ENCODE data around the gene ROR1.

DNA sequence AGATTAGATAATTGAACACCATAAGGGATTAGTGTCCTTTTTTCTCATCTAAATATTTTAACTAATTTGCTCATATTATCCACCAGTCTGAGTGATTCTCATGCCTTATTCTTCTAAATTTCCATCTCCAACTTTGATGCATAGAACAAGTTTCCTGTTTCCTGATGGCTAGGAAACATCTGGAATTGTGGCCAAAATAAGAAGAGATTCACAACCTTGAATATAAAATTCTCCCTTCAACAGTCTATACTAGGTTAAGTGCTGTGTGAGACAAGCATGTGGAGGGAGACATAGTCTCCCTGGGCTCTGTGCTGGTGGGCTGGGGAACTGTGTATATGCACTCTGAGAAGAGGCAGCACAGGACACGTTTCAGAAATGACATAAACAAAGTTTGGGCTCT is 21.6 kb upstream of the ROR1 start:
- TF ChIP-seq RBM22 (optimal IDR thresholded peaks at IDR 0.05; ENCODE audit: low read length) (no peak), KDM1A (CRISPR knock-in tag; IDR thresholded peaks at IDR 0.05) (no peak), TCF12 (IDR thresholded peaks at IDR 0.05) (no peak), TCF12 (CRISPR knock-in tag; IDR thresholded peaks at IDR 0.05) (no peak), POLR2A (IDR thresholded peaks at IDR 0.05; ENCODE audit: insufficient read depth in 1 of 2, low read depth in 2 of 2, low read length in 2 of 2) (no peak), KLF6 (CRISPR knock-in tag; IDR thresholded peaks at IDR 0.05) (no peak), NCOA1 (CRISPR knock-in tag; IDR thresholded peaks at IDR 0.05) (no peak), PTBP1 (IDR thresholded peaks at IDR 0.05; ENCODE audit: low read depth, low read length, poor library complexity, severe bottlenecking) (no peak), HMGA1 (CRISPR knock-in tag; conservative IDR thresholded peaks at IDR 0.05) (no peak), SIN3A (IDR thresholded peaks at IDR 0.05; ENCODE audit: borderline replicate concordance, low read depth, low read length) (no peak), CHD2 (IDR thresholded peaks at IDR 0.05; ENCODE audit: low read depth, low read length) (no peak), JUND (CRISPR knock-in tag; IDR thresholded peaks at IDR 0.05) (no peak), ZNF543 (CRISPR knock-in tag; IDR thresholded peaks at IDR 0.05) (no peak)
- TF ChIP-seq, protein P1, sequence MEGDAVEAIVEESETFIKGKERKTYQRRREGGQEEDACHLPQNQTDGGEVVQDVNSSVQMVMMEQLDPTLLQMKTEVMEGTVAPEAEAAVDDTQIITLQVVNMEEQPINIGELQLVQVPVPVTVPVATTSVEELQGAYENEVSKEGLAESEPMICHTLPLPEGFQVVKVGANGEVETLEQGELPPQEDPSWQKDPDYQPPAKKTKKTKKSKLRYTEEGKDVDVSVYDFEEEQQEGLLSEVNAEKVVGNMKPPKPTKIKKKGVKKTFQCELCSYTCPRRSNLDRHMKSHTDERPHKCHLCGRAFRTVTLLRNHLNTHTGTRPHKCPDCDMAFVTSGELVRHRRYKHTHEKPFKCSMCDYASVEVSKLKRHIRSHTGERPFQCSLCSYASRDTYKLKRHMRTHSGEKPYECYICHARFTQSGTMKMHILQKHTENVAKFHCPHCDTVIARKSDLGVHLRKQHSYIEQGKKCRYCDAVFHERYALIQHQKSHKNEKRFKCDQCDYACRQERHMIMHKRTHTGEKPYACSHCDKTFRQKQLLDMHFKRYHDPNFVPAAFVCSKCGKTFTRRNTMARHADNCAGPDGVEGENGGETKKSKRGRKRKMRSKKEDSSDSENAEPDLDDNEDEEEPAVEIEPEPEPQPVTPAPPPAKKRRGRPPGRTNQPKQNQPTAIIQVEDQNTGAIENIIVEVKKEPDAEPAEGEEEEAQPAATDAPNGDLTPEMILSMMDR (CRISPR knock-in tag; IDR thresholded peaks at IDR 0.05) = no peak
- TF ChIP-seq, protein P2, sequence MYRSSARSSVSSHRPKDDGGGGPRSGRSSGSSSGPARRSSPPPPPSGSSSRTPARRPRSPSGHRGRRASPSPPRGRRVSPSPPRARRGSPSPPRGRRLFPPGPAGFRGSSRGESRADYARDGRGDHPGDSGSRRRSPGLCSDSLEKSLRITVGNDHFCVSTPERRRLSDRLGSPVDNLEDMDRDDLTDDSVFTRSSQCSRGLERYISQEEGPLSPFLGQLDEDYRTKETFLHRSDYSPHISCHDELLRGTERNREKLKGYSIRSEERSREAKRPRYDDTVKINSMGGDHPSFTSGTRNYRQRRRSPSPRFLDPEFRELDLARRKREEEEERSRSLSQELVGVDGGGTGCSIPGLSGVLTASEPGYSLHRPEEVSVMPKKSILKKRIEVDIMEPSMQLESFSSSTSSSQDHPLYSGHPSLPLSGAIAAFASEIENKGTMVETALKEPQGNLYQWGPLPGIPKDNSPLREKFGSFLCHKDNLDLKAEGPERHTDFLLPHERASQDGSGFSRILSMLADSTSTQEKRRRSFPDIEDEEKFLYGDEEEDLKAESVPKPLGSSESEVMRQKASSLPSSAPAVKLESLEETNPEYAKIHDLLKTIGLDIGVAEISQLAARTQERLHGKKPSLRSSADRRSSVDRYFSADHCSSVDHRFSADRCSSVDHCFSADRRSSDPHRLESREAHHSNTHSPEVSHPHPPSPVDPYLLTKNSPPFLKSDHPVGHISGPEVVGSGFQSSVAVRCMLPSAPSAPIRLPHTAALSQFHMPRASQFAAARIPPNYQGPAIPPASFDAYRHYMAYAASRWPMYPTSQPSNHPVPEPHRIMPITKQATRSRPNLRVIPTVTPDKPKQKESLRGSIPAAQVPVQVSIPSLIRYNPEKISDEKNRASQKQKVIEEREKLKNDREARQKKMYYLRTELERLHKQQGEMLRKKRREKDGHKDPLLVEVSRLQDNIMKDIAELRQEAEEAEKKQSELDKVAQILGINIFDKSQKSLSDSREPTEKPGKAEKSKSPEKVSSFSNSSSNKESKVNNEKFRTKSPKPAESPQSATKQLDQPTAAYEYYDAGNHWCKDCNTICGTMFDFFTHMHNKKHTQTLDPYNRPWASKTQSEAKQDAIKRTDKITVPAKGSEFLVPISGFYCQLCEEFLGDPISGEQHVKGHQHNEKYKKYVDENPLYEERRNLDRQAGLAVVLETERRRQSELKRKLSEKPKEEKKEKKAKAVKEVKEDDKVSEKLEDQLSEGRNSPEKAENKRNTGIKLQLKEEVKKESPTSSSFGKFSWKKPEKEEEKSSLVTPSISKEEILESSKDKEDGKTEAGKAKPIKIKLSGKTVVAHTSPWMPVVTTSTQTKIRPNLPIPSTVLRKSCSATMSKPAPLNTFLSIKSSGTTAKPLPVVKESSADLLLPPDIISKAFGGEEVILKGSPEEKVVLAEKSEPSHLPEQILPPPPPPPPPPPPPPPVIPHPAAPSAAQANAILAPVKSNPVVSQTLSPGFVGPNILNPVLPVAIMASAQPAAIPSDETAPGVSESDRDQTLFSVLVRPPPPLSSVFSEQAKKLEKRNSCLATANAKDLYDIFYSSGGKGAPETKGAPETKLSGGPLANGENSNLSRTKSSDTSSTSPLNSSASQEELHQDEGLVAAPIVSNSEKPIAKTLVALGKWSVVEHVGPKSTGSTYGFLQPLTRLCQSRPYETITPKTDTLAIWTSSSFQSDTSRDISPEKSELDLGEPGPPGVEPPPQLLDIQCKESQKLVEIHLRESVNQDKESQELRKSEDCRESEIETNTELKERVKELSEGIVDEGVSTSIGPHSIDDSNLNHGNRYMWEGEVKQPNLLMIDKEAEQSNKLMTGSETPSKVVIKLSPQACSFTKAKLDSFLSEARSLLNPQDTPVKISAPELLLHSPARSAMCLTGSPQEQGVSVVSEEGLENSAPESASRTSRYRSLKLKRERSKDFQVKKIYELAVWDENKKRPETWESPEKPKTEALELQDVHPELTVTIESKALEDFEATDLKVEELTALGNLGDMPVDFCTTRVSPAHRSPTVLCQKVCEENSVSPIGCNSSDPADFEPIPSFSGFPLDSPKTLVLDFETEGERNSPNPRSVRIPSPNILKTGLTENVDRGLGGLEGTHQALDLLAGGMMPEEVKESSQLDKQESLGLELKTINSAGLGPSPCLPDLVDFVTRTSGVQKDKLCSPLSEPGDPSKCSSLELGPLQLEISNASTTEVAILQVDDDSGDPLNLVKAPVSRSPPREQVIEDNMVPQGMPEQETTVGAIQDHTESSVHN (CRISPR knock-in tag; IDR thresholded peaks at IDR 0.05) = no peak

All from HepG2 (cell line).